ENCODE data around the gene SLC25A21.
"Not testable (repeated sequence)": the region's sequence is repeated elsewhere in the genome, so short reads cannot be mapped to it uniquely, and the experiment has no call there.

SLC25A21 gene

GRCh38 chr14:36817071-36817930, 355.1 kb downstream of the SLC25A21 start:
- no peak for DNase-seq

- no peak for DNase-seq
These were observed 355.9 kb downstream of the SLC25A21 start for GRCh38 chr14:36816481-36816880.

GRCh38 chr14:36814783-36815182, 357.6 kb downstream of the SLC25A21 start:
- DNase-seq: not testable (repeated sequence)

GRCh38 chr14:36810209-36810608, 362.2 kb downstream of the SLC25A21 start:
- no peak for DNase-seq

- no peak for DNase-seq
These were observed 364.7 kb downstream of the SLC25A21 start for GRCh38 chr14:36807727-36808126.

GRCh38 chr14:36805131-36805559, 367.3 kb downstream of the SLC25A21 start:
- DNase-seq: no peak

- no peak for DNase-seq
These were observed 374.8 kb downstream of the SLC25A21 start for GRCh38 chr14:36797634-36798033.

GRCh38 chr14:36791402-36791801, 381.0 kb downstream of the SLC25A21 start:
- no peak for DNase-seq

- DNase-seq: no peak
These were observed 386.9 kb downstream of the SLC25A21 start for GRCh38 chr14:36785511-36785910.

- no peak for DNase-seq
These were observed 387.9 kb downstream of the SLC25A21 start for GRCh38 chr14:36784541-36784940.

- no peak for DNase-seq
These were observed 390.5 kb downstream of the SLC25A21 start for GRCh38 chr14:36781897-36782296.

- peak; percentile 6 for DNase-seq
These were observed 398.8 kb downstream of the SLC25A21 start for GRCh38 chr14:36773558-36773957.

- no peak for DNase-seq
These were observed 399.3 kb downstream of the SLC25A21 start for GRCh38 chr14:36773136-36773540.

GRCh38 chr14:36771028-36771640, 401.3 kb downstream of the SLC25A21 start:
- no peak for DNase-seq

- no peak for DNase-seq
These were observed 403.6 kb downstream of the SLC25A21 start for GRCh38 chr14:36768638-36769337.

GRCh38 chr14:36767603-36768281, 404.7 kb downstream of the SLC25A21 start:
- no peak for DNase-seq

- no peak for DNase-seq
These were observed 405.4 kb downstream of the SLC25A21 start for GRCh38 chr14:36766974-36767373.

GRCh38 chr14:36757734-36758601, 414.4 kb downstream of the SLC25A21 start:
- DNase-seq: no peak

- DNase-seq: no peak
These were observed 416.2 kb downstream of the SLC25A21 start for GRCh38 chr14:36756226-36756625.

- DNase-seq: no peak
These were observed 416.6 kb downstream of the SLC25A21 start for GRCh38 chr14:36755756-36756155.

- DNase-seq: no peak
These were observed 420.5 kb downstream of the SLC25A21 start for GRCh38 chr14:36751920-36752319.

GRCh38 chr14:36751106-36751505, 421.3 kb downstream of the SLC25A21 start:
- DNase-seq: no peak

Data from fibroblast of skin of scalp (primary cell).